NCI-H82 (cell line): Measurements from ENCODE around the gene FAXC.

Experiments used
- DNase-seq: peaks from one replicate; lab custom pipeline; 2025; lab: John Stamatoyannopoulos, UW

The FAXC gene

DNA sequence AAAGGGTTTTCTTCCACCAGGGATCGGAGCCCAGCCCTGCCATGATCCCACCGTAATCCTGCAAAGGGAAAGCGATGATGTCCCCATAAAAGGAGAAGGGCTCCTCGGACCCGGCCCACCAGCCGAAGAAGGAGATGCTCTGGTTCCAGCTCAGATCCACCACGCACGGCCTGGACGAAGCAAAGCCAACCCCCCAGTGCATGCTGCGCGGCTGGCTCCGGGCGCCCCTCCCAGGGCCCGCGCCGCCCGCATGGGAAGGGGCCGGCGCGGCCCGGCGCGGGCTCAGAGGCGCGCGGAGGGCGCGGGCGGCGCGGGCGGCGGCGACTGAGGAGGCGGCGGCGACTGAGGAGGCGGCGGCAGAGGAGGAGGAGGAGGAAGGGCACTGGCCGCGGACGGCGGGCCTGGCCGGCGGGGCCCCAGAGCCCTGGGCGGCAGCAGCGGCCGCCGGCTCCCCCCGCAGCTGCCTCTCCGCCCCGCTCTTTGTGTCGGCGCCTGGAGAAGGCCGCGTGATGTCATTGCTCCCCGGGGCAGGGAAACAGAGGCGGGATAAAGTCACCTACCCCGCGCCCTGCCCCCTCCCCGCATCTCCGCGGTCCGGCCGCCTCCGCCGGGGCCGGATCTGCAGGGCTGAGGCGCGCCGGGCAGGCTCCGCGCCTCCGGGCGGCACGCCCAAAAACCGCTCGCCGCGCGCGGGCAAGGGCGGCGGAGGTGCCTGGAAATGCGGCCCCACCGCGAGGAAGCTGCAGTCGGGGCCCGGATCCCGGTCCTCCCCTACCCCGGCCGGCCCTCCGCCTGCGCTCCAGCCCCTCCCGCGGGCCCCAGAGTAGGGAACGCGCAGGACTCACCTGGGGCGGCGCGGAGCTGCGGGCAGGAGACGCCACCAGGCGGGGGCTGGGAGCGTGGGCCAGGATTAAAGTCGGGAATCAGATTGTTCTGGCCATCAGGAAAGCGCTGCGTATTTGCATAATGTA is at the start of gene FAXC:
TSS of gene FAXC (minus strand) at position 504 of the 971 bp plus-strand sequence. CDS start at position 202, 302 bp downstream.
- peak; percentile 79 for DNase-seq

DNA sequence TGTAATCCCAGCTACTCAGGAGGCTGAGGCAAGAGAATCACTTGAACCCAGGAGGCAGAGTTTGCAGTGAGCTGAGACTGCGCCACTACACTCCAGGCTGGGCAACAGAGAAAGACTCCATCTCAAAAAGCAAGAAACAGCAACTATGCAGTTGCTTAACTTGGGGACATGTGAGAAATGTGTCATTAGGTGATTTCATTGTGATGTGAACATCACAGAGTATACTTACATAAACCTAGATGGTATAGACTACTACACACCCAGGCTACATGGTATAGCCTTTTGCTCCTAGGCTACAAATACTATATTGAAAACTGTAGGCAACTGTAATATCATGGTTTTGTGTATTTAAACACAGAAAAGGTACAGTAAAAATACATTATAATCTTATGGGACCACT is 47.8 kb upstream of the FAXC start:
- no peak for DNase-seq

DNA sequence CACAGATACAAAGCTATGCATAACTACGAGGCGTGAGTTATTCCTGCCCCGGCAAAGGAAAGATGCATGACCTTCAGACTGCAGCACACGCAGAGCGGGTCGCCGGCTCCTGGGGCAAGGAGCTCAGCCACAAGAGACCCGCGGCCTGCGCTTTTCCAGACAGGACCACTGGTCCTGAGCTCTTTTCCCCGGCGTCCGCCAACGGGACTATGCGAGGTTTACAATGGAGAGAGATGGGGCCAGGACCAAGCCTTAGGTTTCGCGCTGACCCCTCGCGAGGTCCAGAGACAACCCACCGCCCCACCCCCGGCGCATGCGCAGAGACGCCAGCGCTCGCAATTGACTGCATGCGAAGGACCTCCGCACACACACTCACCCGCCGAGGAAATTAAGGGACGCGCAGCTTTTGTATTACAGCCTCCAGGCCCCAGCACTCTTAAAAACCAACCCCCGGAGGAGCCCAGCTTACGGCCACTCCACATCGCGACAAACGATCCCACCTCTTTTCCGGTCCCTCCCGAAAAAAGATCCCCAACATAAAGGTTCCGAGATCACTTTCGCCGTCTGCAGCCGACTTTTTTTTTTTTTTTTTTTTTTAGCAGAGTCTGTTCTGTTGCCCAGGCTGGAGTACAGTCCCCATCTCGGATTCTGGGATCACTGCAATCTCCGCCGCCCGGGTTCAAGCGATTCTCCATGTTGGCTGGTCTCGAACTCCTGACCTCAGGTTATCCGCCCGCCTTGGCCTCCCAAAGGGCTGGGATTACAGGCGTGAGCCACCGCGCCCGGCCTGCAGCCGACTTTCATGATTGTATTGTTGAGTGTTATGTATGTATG is 44.4 kb upstream of the FAXC start, which contains the start of gene COQ3:
TSS of gene COQ3 (minus strand) at position 498 of the 834 bp plus-strand sequence. CDS start at position 482, 16 bp downstream.
- peak; percentile 83 for DNase-seq

DNA sequence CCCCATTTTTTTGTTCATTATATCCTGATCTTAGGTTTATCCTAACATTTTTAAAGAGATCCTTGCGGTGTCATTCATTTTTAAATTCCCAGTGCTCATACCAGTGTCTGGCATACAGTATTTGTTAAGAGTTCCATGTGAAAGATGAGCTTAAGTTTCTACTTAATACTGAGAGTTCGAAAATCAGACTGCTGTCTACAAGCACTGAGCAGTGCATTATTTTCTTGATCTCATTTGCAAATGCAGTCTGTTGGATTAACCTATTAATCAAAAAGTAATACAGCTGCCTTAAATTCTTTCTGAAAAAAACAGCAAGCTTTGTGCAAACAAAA is 43.9 kb upstream of the FAXC start:
- no peak for DNase-seq

- no peak for DNase-seq
These were observed 41.4 kb upstream of the FAXC start for GRCh38 chr6:99390896-99391295.

DNA sequence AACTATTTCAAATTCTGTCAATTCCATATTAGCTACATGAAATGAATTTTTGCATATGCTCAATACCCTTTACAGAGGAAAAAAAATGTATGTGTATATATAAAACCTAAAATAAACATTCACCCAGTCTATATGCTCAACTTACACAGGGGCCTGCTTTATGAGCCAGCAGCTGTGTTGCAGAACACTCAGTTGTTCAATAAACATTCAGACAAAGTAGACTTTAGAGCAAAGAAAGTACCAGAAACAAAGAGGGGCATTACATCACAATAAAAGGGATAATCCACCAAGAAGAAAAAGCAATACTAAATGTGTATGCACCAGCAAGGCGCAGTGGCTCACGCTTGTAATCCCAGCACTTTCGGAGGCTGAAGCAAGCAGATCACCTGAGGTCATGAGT is 35.0 kb upstream of the FAXC start:
- no peak for DNase-seq

GRCh38 chr6:99378636-99379035 is 29.2 kb upstream of the FAXC start:
- no peak for DNase-seq

- DNase-seq: no peak
These were observed 20.1 kb upstream of the FAXC start for GRCh38 chr6:99369533-99369932.

GRCh38 chr6:99366852-99367251 is 17.4 kb upstream of the FAXC start:
- no peak for DNase-seq

- DNase-seq: no peak
These were observed 14.6 kb upstream of the FAXC start for GRCh38 chr6:99364026-99364425.

DNA sequence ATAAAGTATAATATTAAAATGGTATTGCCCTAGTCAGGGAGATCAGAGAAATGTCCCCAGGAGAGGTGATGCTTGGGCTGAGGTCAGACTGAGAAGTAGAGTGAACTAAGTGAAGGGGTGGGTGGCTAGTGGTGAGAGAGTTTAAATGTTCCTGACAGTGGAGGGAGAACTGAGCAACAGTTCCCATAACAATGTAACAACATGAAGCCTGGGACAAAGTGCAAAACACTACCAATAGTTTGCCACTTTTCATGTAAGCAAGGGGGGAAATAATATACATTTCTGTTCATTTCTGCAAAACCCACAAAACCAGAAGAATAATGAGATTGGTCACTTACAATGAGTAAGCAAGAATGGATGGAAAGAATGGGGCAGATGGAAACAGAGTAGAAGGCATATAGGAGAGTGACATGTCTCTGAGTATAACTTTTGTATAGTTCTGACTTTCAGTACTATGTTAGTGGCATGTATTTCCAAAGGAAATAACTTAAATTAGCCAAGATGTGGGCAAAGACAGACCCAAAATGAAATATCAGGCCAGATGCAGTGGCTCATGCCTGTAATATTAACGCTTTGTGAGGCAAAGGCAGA is 13.3 kb upstream of the FAXC start:
- DNase-seq: no peak

GRCh38 chr6:99359800-99360199 is 10.3 kb upstream of the FAXC start:
- no peak for DNase-seq

- no peak for DNase-seq
These were observed 7.2 kb upstream of the FAXC start for GRCh38 chr6:99356641-99357040.

DNA sequence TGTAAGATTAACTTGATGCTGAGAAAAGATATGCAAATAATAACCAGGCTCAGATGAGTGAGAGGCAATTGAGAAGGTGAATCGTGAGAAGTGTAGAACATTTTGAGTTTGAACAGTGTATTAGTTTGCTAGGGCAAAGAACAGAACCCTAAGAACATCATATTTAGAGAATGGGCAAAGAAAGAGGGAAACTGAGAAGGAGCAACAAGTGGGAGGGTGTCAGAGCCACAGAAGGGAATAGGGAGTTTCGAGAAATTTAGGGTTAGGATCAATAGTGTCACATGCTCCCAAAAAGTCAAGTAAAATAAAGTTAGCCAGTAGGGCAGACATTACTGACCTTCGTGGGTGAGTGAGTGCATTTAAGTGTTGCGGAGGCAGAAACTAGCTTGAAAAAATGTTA is 5.5 kb upstream of the FAXC start:
- DNase-seq: no peak

GRCh38 chr6:99353126-99353525 is 3.7 kb upstream of the FAXC start:
- no peak for DNase-seq

DNA sequence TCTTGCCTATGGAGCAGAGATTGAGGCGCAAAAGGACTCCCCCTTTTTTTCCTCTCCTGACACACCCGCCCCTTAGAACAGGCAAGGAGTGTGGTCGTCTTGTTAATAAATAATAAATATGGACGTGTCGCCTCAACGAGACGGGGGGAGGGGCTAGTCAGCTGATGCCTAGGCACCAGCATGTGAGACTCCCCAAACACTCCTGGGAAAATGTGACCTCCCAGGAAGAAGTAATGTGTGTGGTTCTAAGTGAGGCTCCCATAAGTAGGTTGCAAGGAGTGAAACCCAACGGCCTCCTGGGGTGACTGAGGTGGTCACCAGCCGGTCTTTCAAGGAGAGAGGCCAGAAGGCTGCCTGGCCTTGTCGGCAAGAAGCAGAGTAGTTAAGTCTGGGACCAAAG is 1.1 kb upstream of the FAXC start:
- DNase-seq: peak; percentile 14

DNA sequence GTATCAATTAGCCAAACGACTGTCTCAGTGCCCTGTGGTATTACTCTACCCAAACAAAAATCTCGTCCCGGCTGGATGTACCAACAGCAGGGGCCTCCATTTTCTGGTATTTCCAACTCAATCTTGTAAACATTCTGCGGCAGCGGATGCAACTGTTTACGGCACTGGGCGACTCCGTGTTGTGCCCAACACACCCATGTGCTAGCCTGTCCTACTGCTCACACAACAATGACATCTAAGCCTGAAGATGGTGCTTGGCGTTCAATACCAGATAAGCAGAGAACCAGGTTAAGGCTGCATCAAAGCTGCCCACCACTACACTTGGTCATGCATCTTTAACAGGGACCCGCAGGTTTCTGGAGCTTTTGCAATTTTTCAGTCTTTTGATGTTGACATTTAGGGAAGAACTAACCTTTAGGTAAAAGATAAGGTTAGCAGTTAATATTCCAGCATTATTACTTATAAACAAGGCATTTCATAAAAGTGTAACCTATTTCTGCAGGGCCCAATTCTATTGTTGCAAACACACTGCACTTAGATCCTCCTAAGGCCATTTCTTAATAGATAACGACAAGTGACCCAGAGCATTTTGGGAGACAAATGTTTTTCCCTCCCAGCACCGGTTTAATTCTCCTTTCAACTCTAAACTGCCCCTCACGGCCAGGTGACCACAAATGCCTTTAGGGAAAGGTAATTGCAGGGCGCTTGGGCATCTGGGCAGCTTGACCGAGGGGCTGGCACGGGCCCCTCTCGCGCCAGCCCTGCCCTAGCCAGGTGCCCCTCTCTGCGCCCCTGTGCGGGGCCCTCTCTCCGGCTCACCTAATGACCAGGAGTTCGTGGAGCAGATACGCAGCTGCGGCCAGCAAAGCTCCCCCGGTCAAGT is 945 bp downstream of the FAXC start:
- peak; percentile 46 for DNase-seq

GRCh38 chr6:99347804-99348203 is 1.7 kb downstream of the FAXC start:
- no peak for DNase-seq

GRCh38 chr6:99346595-99346994 is 2.9 kb downstream of the FAXC start:
- DNase-seq: no peak

DNA sequence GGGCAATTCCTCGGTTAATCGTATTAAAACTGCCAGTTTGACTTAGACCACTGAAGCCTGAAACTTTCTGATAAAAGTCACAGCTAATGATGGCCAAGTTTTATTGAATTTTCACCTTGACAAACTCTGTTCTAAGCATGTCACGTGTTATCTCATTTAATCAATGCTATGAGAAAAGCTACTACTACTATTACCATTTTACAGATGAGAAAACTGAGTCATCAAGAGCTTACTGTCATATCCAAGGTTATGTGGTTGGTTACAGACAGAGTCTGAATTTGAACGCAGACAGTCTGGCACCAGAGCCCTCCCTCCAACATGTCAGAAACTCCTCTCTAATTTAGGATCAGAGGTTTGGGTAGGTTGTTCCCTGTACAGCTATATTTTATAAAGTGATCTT is 4.3 kb downstream of the FAXC start:
- no peak for DNase-seq

GRCh38 chr6:99344289-99344688 is 5.2 kb downstream of the FAXC start:
- DNase-seq: no peak
